Liver (tissue), 9 donors: Measurements from ENCODE around the gene SPACDR. TPM values are rescaled to one million over a fixed set of nuclear protein-coding genes. Genes with fewer than 3 reads are reported as not detected.

Source experiments
- DNase-seq: peaks from one replicate; pipeline ENCODE4 v3.0.0-alpha.2; 2017; ENCODE audit warnings: low spot score
- H3K27ac ChIP-seq, 2 donors: one replicate each; pipeline ENCODE4 v1.7.0; 2013; ENCODE audit warnings: inconsistent platforms in 2 of 2, low read length in 2 of 2, control low read depth in 1 of 2, low read depth in 1 of 2, mild to moderate bottlenecking in 1 of 2
- H3K27me3 ChIP-seq, 4 donors: one replicate each; pipeline versions ENCODE4 v1.6.1 to v1.7.0; 2013; ENCODE audit warnings: low read length in 3 of 4, inconsistent platforms in 1 of 4, mild to moderate bottlenecking in 1 of 4, moderate library complexity in 1 of 4; ENCODE audit not compliant: control insufficient read depth in 4 of 4, insufficient read depth in 4 of 4
- H3K36me3 ChIP-seq, 4 donors: one replicate each; pipeline versions ENCODE4 v1.6.1 to v1.7.0; 2013; ENCODE audit warnings: low read length in 3 of 4, mild to moderate bottlenecking in 3 of 4, low read depth in 1 of 4, moderate library complexity in 1 of 4; ENCODE audit not compliant: control insufficient read depth in 4 of 4, insufficient read depth in 3 of 4
- H3K4me1 ChIP-seq, 4 donors: one replicate each; pipeline versions ENCODE4 v1.6.1 to v1.7.0; 2013; ENCODE audit warnings: low read length in 3 of 4, mild to moderate bottlenecking in 3 of 4, moderate library complexity in 1 of 4; ENCODE audit not compliant: control insufficient read depth in 4 of 4, insufficient read depth in 4 of 4
- H3K4me3 ChIP-seq, 3 donors: one replicate each; pipeline versions ENCODE4 v1.6.1 to v1.7.0; 2013; ENCODE audit warnings: low read length in 3 of 3, control low read depth in 1 of 3, low read depth in 1 of 3, mild to moderate bottlenecking in 1 of 3
- H3K9ac ChIP-seq, 2 donors: one replicate each; pipeline ENCODE4 v1.7.0; 2013; ENCODE audit warnings: low read length in 2 of 2, mild to moderate bottlenecking in 2 of 2, moderate library complexity in 2 of 2, control low read depth in 1 of 2, low read depth in 1 of 2
- H3K9me3 ChIP-seq, 4 donors: one replicate each; pipeline versions ENCODE4 v1.6.1 to v1.7.0; 2013; ENCODE audit warnings: low read length in 3 of 4; ENCODE audit not compliant: control insufficient read depth in 4 of 4
- EGR1 ChIP-seq, 2 donors: IDR thresholded peaks; 2 replicates each; pipeline ENCODE4 v1.6.1; 2016 to 2018; ENCODE audit warnings: antibody characterized with exemption in 2 of 2, low read depth in 2 of 2
- GABPA ChIP-seq, 2 donors: IDR thresholded peaks in 1 of 2; conservative IDR thresholded peaks in 1 of 2; 2 replicates each; pipeline ENCODE4 v1.6.1; 2016; ENCODE audit warnings: antibody characterized with exemption in 2 of 2, mild to moderate bottlenecking in 1 of 2, moderate library complexity in 1 of 2
- HNF4A ChIP-seq, 2 donors: conservative IDR thresholded peaks; 2 replicates each; pipeline ENCODE4 v1.6.1; 2016; ENCODE audit warnings: antibody characterized with exemption in 2 of 2, mild to moderate bottlenecking in 2 of 2
- NR2F2 ChIP-seq: IDR thresholded peaks from 2 replicates; pipeline ENCODE4 v1.6.1; 2016; ENCODE audit warnings: antibody characterized with exemption
- RAD21 ChIP-seq, 2 donors: IDR thresholded peaks; 2 replicates each; pipeline ENCODE4 v1.6.1; 2016; ENCODE audit warnings: antibody characterized with exemption in 2 of 2, mild to moderate bottlenecking in 2 of 2
- RXRA ChIP-seq, 2 donors: IDR thresholded peaks; 2 replicates each; pipeline ENCODE4 v1.6.1; 2017 to 2018; ENCODE audit warnings: antibody characterized with exemption in 2 of 2, mild to moderate bottlenecking in 1 of 2
- SP1 ChIP-seq: IDR thresholded peaks from 2 replicates; pipeline ENCODE4 v1.6.1; 2018; ENCODE audit warnings: antibody characterized with exemption, mild to moderate bottlenecking
- TAF1 ChIP-seq: conservative IDR thresholded peaks from 2 replicates; pipeline ENCODE4 v1.6.1; 2016; ENCODE audit warnings: antibody characterized with exemption, mild to moderate bottlenecking
- YY1 ChIP-seq: IDR thresholded peaks from 2 replicates; pipeline ENCODE4 v1.6.1; 2016; ENCODE audit warnings: antibody characterized with exemption, mild to moderate bottlenecking
- WGBS: extraction: QIAGEN DNeasy Blood & Tissue Kit; methylation state at CpG from one replicate; pipeline ENCODE4 v1.1.7; 2013; 5-methylcytosine and 5-hydroxymethylcytosine counted together
- polyA plus RNA-seq, 2 donors: library from polyadenylated mRNA; stranded (reverse) in 1 of 2; unstranded in 1 of 2; fragments of 200-250 nt in 1 of 2; fragments of >200 nt in 1 of 2; fragmentation: Nextera tagmentation in 1 of 2; extraction: Ambion mirVana in 1 of 2; gene quantifications; one replicate each; pipeline versions ENCODE4 v1.2.1 to v1.2.3, GENCODE V29; 2013 to 2015
- total RNA-seq, 2 donors: library from RNA; depleted of rRNA; stranded (reverse); fragments of >200 nt; gene quantifications; one replicate each; pipeline ENCODE4 v1.2.3, GENCODE V29; 2014
- TF ChIP-seq, protein P1 (sequence below): IDR thresholded peaks from 2 replicates; pipeline ENCODE4 v1.6.1; 2016; ENCODE audit warnings: antibody characterized with exemption
- TF ChIP-seq, protein P2 (sequence below): IDR thresholded peaks from 2 replicates; pipeline ENCODE4 v1.6.1; 2016; ENCODE audit warnings: antibody characterized with exemption, mild to moderate bottlenecking
- TF ChIP-seq, protein P3 (sequence below): IDR thresholded peaks from 2 replicates; pipeline ENCODE4 v1.6.1; 2016; ENCODE audit warnings: antibody characterized with exemption
- TF ChIP-seq, protein P4 (sequence below): IDR thresholded peaks from 2 replicates; pipeline ENCODE4 v1.6.1; 2016; ENCODE audit warnings: antibody characterized with exemption
- TF ChIP-seq, protein P5 (sequence below): fragments of 150-350 bp; IDR thresholded peaks from 2 replicates; pipeline ENCODE4 v1.5.1; 2017; ENCODE audit warnings: improper control_type of control experiment, low read depth, low read length; ENCODE audit not compliant: missing input control
- donor health status: healthy.
- donor health status: healthy.
- donor health status: healthy.
- donor health status: healthy.
- donor health status: healthy.

The SPACDR gene
- total and polyA plus RNA-seq, 4 donors = 0.06 to 0.33 (median 0.17) TPM; not detected in 1

DNA sequence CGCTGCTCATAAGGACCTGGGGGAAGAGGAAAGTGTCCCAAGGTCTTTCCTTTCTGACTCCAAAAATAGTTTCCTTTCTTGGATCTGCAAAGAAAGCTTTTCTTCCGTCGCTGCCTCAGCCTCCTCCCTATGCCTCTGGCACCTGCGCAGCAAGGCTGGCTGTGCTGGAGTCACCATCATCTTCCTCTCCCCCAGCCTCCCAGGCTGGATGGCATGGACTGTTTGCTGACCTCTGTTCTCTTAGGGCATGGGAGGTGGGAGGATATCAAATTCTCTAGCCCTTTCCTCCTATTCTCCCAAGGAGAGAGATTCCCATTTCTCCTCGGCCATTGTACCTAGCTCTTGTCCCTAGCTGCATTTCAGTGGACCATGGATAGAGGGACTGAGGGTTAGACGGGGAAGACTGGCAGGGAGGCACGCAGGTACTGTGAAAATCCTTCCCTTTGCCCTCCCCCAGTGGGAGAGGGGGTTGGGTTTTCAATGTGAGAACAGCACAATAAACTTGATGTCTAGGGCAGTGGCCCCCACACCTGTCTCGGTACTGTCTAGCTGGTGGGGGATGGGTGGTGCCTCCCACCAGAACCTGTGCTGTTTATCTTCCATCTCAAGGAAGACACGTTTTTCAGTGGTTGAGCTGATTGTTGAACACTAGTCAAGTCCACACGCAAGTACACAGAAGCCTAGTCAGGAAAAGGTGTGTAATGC, 30.3 kb downstream of the SPACDR start:
- Histone ChIP-seq H3K9ac (no peak overlapping the region), H3K4me1 (peaks cover 10 to 39% (median 27%) of the 10 kb centered on the region in 4 donors), H3K36me3 (peaks cover 7 to 14% (median 8%) of the 10 kb centered on the region in 4 donors), H3K4me3 (no peak overlapping the region), H3K27ac (no peak overlapping the region), H3K9me3 (no peaks in the 10 kb centered on the region), H3K27me3 (no peaks in the 10 kb centered on the region)
- 88% methylated on average over 10 of the region's 10 CpGs for WGBS
- no peak for DNase-seq
- TF ChIP-seq EGR1 (IDR thresholded peaks at IDR 0.05; ENCODE audit: low read depth in 2 of 2) = no peak

DNA sequence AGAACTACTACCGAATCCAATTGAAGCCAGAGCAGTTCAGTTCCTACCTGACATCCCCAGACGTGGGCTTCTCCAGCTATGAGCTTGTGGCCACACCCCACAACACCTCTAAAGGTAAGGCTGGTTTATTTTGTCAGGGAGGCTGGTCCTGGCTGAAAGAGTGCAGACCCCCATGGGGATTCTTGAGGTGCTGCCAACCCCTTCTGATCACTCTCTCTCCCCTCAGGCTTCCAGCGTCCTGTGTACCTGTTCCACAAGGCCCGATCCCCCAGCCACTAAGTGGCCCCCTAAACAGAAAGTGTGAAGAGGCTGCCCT, 30.8 kb downstream of the SPACDR start:
- TF ChIP-seq GABPA (IDR thresholded peaks at IDR 0.05 in 1 of 2, conservative IDR thresholded peaks at IDR 0.05 in 1 of 2) = no peak
- TF ChIP-seq YY1 = no peak
- H3K4me3 ChIP-seq = no peak overlapping the region
- H3K9ac ChIP-seq = no peak overlapping the region
- peaks cover 7 to 14% (median 8%) of the 10 kb centered on the region in 4 donors for H3K36me3 ChIP-seq
- no peak overlapping the region for H3K27ac ChIP-seq
- H3K4me1 ChIP-seq = peaks cover 10 to 39% (median 27%) of the 10 kb centered on the region in 4 donors
- H3K27me3 ChIP-seq = no peaks in the 10 kb centered on the region
- DNase-seq = no peak
- WGBS = 82% methylated on average over 4 of the region's 4 CpGs
- H3K9me3 ChIP-seq = no peaks in the 10 kb centered on the region

DNA sequence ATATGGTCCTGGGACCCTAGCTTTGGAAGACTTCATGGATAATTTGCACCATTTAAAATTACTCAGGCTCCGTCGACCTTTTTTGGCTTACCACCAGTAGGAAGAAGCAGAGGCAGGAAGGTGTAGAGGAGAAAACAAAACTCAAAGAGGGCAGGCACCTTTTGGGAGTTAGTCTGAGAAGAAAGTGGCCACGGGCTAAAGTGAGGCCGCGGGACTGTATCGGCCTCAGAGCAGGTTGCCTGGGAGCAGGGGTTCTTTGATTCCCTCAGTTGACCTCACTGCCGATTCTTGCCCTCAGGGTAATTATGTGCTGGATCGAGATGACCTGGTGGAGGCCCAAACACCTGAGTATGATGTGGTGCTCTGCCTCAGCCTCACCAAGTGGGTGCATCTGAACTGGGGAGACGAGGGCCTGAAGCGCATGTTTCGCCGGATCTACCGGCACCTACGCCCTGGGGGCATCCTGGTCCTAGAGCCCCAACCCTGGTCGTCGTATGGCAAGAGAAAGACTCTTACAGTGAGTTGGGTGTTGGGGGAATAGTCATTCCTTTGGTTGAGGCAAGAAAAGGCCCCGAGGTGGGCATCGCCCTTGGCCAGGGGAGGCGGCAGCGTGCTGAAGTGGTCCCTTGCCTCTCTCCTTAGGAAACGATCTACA, 31.3 kb downstream of the SPACDR start:
- WGBS = 93% methylated on average over 21 of the region's 21 CpGs
- H3K4me3 ChIP-seq = no peak overlapping the region
- peaks cover 7 to 14% (median 8%) of the 10 kb centered on the region in 4 donors for H3K36me3 ChIP-seq
- peaks cover 11 to 39% (median 29%) of the 10 kb centered on the region in 4 donors for H3K4me1 ChIP-seq
- no peak for DNase-seq
- no peak for TF ChIP-seq SP1
- TF ChIP-seq RXRA (IDR thresholded peaks at IDR 0.05) = no peak
- no peak for TF ChIP-seq YY1
- TF ChIP-seq NR2F2 = no peak
- no peak for TF ChIP-seq HNF4A (conservative IDR thresholded peaks at IDR 0.05)
- TF ChIP-seq, protein P1, sequence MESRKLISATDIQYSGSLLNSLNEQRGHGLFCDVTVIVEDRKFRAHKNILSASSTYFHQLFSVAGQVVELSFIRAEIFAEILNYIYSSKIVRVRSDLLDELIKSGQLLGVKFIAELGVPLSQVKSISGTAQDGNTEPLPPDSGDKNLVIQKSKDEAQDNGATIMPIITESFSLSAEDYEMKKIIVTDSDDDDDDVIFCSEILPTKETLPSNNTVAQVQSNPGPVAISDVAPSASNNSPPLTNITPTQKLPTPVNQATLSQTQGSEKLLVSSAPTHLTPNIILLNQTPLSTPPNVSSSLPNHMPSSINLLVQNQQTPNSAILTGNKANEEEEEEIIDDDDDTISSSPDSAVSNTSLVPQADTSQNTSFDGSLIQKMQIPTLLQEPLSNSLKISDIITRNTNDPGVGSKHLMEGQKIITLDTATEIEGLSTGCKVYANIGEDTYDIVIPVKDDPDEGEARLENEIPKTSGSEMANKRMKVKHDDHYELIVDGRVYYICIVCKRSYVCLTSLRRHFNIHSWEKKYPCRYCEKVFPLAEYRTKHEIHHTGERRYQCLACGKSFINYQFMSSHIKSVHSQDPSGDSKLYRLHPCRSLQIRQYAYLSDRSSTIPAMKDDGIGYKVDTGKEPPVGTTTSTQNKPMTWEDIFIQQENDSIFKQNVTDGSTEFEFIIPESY = no peak
- TF ChIP-seq, protein P2, sequence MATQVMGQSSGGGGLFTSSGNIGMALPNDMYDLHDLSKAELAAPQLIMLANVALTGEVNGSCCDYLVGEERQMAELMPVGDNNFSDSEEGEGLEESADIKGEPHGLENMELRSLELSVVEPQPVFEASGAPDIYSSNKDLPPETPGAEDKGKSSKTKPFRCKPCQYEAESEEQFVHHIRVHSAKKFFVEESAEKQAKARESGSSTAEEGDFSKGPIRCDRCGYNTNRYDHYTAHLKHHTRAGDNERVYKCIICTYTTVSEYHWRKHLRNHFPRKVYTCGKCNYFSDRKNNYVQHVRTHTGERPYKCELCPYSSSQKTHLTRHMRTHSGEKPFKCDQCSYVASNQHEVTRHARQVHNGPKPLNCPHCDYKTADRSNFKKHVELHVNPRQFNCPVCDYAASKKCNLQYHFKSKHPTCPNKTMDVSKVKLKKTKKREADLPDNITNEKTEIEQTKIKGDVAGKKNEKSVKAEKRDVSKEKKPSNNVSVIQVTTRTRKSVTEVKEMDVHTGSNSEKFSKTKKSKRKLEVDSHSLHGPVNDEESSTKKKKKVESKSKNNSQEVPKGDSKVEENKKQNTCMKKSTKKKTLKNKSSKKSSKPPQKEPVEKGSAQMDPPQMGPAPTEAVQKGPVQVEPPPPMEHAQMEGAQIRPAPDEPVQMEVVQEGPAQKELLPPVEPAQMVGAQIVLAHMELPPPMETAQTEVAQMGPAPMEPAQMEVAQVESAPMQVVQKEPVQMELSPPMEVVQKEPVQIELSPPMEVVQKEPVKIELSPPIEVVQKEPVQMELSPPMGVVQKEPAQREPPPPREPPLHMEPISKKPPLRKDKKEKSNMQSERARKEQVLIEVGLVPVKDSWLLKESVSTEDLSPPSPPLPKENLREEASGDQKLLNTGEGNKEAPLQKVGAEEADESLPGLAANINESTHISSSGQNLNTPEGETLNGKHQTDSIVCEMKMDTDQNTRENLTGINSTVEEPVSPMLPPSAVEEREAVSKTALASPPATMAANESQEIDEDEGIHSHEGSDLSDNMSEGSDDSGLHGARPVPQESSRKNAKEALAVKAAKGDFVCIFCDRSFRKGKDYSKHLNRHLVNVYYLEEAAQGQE = no peak
- TF ChIP-seq, protein P3, sequence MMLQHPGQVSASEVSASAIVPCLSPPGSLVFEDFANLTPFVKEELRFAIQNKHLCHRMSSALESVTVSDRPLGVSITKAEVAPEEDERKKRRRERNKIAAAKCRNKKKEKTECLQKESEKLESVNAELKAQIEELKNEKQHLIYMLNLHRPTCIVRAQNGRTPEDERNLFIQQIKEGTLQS = no peak
- no peak for TF ChIP-seq TAF1
- TF ChIP-seq, protein P4, sequence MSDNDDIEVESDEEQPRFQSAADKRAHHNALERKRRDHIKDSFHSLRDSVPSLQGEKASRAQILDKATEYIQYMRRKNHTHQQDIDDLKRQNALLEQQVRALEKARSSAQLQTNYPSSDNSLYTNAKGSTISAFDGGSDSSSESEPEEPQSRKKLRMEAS = no peak
- no peak for TF ChIP-seq RAD21 (IDR thresholded peaks at IDR 0.05)
- TF ChIP-seq, protein P5, sequence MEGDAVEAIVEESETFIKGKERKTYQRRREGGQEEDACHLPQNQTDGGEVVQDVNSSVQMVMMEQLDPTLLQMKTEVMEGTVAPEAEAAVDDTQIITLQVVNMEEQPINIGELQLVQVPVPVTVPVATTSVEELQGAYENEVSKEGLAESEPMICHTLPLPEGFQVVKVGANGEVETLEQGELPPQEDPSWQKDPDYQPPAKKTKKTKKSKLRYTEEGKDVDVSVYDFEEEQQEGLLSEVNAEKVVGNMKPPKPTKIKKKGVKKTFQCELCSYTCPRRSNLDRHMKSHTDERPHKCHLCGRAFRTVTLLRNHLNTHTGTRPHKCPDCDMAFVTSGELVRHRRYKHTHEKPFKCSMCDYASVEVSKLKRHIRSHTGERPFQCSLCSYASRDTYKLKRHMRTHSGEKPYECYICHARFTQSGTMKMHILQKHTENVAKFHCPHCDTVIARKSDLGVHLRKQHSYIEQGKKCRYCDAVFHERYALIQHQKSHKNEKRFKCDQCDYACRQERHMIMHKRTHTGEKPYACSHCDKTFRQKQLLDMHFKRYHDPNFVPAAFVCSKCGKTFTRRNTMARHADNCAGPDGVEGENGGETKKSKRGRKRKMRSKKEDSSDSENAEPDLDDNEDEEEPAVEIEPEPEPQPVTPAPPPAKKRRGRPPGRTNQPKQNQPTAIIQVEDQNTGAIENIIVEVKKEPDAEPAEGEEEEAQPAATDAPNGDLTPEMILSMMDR = no peak
- no peak for TF ChIP-seq EGR1 (IDR thresholded peaks at IDR 0.05; ENCODE audit: low read depth in 2 of 2)
- H3K27me3 ChIP-seq = no peaks in the 10 kb centered on the region
- H3K27ac ChIP-seq = no peak overlapping the region
- no peak overlapping the region for H3K9ac ChIP-seq
- no peaks in the 10 kb centered on the region for H3K9me3 ChIP-seq
